Ovary (tissue), 3 donors: Measurements from ENCODE around the gene FRMD4A.

ENCODE experiments used
- EP300 ChIP-seq: sonication (generic); formaldehyde crosslinking; IDR thresholded peaks from one replicate; pipeline ENCODE4 v1.6.1; 2017; ENCODE audit warnings: antibody characterized with exemption
- POLR2A ChIP-seq: fragments of 450-650 bp; IDR thresholded peaks from one replicate; pipeline ENCODE4 v1.6.1; 2017; ENCODE audit warnings: antibody characterized with exemption, mild to moderate bottlenecking, moderate library complexity
- TF ChIP-seq, protein P1 (sequence below), 3 donors: fragments of 450-650 bp in 2 of 3; fragments of 200-600 bp in 1 of 3; IDR thresholded peaks; one replicate each; pipeline versions ENCODE4 v1.5.1 to v1.8.0; 2016 to 2022; ENCODE audit warnings: antibody characterized with exemption in 3 of 3, mild to moderate bottlenecking in 1 of 3
- donor health status: DM: no; HTN: no; CAD: no.

DNA sequence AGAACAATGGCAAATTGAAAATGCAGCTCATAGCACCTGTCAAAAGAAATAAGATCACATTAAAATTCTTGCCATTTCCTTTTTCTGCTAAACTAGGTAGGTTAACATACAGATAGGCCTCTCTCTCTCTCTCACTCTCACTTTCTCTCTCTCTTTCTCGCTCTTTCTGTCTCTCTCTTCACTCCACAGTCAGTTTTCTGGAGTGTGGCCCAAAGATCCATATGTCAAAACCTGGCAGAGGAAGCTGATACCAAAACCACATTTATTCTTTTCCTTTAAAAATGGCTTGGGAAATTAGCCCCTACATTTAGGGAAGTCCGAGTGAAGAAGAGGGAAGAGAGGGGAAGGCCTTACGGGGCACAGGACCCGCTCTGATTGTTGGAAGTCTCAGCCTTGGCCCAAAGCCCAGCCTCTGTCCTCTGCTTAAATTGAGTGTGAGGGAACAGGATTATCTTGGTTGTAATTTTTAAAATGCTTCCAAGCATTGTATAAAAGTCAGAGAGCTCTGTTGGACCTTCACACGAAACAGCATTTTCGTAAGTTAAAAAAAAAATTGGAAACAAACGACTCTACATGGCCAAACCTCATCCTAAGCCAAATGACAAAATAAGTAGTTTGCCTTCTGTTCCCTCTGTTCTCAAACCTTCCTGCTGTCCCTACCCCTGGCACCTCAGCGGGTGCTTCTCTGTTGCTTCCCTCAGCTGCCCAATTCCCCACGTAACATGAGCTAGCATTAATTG is 83.2 kb downstream of the FRMD4A start:
- TF ChIP-seq POLR2A (no peak), EP300 (no peak)
- TF ChIP-seq, protein P1, sequence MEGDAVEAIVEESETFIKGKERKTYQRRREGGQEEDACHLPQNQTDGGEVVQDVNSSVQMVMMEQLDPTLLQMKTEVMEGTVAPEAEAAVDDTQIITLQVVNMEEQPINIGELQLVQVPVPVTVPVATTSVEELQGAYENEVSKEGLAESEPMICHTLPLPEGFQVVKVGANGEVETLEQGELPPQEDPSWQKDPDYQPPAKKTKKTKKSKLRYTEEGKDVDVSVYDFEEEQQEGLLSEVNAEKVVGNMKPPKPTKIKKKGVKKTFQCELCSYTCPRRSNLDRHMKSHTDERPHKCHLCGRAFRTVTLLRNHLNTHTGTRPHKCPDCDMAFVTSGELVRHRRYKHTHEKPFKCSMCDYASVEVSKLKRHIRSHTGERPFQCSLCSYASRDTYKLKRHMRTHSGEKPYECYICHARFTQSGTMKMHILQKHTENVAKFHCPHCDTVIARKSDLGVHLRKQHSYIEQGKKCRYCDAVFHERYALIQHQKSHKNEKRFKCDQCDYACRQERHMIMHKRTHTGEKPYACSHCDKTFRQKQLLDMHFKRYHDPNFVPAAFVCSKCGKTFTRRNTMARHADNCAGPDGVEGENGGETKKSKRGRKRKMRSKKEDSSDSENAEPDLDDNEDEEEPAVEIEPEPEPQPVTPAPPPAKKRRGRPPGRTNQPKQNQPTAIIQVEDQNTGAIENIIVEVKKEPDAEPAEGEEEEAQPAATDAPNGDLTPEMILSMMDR (IDR thresholded peaks at IDR 0.05), result no peak
